ENCODE data around the gene SFPQ.
"Not testable (repeated sequence)": the region's sequence is repeated elsewhere in the genome, so short reads cannot be mapped to it uniquely, and the experiment has no call there.

The SFPQ gene, protein sequence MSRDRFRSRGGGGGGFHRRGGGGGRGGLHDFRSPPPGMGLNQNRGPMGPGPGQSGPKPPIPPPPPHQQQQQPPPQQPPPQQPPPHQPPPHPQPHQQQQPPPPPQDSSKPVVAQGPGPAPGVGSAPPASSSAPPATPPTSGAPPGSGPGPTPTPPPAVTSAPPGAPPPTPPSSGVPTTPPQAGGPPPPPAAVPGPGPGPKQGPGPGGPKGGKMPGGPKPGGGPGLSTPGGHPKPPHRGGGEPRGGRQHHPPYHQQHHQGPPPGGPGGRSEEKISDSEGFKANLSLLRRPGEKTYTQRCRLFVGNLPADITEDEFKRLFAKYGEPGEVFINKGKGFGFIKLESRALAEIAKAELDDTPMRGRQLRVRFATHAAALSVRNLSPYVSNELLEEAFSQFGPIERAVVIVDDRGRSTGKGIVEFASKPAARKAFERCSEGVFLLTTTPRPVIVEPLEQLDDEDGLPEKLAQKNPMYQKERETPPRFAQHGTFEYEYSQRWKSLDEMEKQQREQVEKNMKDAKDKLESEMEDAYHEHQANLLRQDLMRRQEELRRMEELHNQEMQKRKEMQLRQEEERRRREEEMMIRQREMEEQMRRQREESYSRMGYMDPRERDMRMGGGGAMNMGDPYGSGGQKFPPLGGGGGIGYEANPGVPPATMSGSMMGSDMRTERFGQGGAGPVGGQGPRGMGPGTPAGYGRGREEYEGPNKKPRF

DNA sequence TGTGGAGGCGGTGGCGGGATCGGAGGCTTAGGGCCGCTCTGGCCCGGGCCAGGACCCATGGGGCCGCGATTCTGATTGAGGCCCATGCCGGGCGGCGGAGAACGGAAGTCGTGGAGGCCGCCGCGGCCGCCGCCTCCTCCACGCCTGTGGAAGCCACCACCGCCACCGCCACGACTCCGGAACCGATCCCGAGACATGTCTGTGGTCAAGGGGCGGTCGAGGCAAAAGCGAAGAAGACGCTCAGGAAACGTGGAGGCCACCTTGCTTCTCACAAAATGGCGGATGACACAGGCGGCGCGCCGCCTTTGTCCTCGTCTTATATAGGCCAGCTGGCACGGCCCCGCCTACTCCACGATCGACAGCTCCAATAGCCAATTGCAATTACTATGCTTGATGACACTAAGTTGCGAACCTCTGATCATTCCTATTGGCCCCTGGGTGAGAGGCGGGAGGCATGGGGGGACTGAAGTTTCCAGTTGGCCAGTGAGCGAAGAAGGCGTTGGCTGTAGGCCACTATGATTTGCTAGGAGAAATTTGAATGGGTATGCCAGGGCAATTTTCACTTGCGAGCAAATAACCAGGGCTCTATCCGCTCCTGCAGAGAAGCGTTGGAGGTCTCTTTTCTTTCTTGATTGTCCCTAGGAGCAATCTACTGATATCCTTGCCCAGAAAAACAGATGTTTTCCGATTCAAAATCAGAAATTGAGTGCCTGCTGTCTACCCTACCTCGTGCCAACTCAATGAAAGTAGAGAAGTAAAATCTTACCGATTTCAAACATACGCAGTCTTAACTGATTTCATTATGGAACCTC is at the start of gene SFPQ:
Gene SFPQ (minus strand): TSS at position 293 of the 812 bp plus-strand sequence. CDS start 96 bp downstream, at position 197.
- DNase-seq (ENCODE audit: low spot score): peak; percentile 99

DNA sequence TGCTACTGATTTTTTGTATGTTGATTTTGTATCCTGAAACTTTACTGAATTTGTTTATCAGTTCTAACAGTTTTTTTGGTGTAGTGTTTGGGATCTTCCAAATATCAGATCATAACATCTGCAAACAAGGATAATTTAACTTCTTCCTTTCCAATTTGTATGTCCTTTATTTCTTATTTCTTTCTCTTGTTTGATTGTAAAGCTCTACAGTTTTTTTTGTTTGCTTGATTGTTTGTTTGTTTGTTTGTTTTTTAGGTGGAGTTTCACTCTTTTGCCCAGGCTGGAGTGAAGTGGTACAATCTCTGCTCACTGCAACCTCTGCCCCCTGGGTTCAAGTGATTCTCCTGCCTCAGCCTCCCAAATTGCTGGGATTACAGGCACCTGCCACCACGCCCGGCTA is 43.8 kb upstream of the SFPQ start:
- DNase-seq (ENCODE audit: low spot score): not testable (repeated sequence)

DNA sequence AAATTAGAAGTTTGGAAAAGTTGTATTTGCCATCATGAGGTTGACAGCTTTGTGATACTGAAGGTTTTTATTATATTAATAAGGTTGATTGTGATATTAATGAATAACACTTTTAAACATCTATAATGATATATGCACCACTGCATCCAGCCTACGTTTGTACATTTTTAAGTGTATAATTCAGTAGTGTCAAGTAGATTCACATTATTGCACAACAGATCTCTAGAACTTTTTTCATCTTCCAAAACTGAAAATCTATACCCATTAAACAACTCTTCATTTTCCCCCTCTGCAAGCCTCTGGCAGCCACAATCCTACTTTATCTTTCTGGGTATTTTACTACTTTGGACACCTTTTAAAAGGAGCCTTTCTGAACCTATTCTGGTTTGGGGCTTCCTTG is 38.3 kb upstream of the SFPQ start:
- DNase-seq (ENCODE audit: low spot score): no peak

DNA sequence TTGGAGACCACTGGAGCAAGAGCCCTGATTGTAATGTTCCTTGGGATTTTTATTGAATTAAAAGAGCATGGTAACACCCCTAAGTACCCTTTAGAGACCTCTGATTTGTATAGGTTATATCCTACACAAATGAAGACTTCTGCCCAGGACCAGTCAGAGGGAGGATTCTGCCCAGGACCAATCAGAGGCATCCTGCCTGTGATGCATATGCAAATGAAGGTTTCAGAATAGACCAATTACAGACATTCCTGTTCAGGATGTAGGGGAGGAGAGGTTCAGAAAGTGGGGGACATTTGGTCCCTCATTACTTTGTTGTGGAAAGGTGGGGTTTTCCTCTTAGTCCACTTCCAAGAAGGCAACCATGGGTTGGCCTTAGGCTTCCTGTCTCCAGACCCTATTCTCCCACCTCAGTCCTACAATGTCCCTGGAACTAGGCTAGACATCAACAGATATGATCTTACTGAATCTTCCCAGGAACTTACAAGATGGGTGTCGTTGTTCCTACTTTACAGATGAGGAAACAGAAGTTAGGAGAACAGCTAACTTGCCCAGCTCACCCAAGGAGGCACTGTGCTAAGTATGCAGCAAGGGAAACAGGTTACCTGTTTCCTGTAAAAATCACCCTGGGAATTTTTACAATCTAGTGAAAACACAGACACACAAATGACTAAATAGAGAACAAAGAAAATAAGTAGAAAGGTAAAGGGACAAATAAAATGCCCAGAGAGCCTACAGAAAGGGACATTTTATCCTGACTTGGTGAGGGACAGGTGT is 36.8 kb upstream of the SFPQ start:
- DNase-seq (ENCODE audit: low spot score): no peak

DNA sequence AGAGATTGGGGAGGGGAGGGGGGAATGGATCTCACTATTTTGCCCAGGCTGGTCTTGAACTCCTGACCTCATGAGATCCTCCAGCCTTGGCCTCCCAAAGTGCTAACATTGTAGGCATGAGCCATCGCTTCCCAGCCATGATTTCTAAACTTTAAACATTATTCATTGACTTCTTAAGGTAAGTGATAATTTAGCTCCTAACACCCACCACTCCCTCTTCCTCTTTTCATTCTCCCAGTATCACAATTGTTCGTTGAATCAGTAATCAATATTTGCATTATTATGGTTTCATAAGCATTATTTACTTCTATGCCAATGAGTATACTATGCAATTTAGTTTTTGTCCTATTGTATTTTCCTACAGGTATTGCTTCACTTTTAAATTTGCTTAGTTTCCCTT is 33.6 kb upstream of the SFPQ start:
- DNase-seq (ENCODE audit: low spot score): no peak

DNA sequence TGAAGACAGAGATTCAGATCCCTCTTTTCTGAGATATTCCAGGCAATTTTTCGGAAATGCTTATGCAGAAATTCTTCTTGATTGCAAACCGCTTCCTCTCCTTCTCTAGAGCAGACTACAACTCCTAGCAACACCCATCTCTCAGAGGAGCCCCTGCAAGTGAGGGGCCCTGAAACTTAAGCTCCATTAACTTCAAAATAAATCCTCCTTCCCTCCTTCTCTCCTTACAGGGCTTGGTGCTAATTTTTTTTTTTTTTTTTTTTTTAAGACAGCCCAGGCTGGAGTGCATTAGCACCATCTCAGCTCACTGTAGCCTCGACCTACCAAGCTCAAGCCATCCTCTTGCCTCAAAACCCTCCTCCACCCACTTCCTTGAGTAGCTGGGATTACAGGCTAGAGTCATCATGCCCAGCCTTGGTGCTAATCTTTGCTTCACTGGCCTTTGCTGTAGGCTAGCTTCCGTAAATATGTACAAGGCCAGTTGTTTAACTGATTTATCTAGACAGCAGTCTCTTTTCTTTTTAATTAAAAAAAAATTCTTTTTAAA is 30.2 kb upstream of the SFPQ start:
- no peak for DNase-seq (ENCODE audit: low spot score)

DNA sequence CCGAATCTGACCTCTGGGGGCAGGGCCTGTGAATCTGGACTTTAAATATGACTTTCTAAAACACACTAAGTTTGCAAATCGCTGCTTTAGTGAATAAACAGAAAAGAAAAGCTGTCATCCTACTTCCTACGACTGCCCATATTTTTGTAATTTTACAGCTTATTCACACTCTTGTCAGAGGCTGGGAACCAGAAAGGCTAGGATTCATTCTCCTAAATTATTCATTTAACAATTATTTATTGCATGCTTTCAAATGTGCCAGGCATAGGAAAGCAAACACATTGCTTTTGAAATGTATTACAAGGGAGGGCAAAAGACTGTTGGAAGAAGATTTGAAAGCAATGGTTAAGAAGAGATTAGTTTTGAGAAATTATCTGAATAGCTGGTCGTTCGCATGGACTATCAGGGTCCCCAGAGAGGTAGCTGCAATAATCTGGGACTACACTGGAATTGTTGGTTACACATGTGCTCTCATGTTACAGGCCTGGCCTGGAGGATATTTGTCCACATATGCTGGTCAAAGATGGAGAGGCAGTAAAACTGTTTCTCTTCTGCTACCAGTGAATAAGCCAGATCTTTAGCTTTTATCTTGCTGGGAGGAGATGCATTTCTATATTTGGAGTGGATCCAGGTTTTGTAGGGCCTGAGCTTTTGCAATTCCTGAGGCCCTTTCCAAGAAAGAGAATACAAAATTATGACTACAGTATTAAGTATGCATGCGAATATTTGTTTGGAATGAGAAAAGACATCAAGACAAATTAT is 29.6 kb upstream of the SFPQ start:
- DNase-seq (ENCODE audit: low spot score): no peak

DNA sequence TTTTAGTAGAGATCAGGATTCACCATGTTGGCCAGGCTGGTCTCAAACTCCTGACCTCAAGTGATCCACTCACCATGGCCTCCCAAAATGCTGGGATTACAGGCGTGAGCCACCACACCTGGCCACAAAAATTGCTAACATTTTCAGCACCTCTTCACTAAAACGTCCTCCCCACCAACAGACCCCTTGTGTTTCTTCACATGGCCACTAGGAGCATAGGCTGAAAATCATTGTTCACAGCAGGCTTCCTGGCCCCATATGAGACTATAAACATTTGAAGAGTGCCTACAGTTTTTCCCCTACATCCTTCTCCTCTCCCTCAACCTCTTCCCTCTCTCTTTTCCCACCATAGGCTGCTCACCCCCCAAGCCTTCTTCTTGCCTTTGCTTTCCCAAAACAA is 28.0 kb upstream of the SFPQ start:
- DNase-seq (ENCODE audit: low spot score): peak; percentile 71

DNA sequence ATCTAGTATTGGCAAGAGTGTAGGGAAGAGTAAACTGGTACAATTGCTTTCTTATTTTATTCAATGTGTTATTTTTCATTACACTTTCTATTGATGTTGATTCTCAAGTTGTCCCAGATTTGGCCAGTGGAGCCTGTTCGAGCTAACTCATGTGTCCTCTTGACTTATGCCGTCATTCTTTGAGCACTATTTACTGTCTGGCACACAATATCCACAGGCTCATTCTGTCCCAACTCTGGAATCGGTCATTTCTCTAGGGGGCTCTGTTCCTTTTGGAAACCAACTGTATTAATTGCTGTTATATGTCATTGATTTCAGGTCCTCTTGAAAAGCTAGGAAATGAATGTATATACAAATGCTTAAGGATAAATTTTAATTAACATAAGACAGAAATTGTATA is 22.4 kb upstream of the SFPQ start:
- DNase-seq (ENCODE audit: low spot score): no peak

DNA sequence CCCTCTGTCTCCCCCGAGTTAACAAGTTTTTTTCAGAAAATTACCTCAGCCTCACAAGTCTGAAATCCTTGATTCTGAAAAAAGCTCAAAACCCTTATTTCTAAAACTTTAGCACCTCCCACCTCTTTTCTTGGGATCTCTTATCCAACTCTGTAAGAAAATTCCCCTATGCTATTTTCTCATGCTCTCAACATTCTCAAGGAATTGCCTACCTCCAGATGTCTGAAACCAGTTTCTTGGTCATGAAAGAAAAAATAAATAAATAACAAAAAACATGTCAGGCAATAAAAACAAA is 18.1 kb upstream of the SFPQ start:
- no peak for DNase-seq (ENCODE audit: low spot score)

DNA sequence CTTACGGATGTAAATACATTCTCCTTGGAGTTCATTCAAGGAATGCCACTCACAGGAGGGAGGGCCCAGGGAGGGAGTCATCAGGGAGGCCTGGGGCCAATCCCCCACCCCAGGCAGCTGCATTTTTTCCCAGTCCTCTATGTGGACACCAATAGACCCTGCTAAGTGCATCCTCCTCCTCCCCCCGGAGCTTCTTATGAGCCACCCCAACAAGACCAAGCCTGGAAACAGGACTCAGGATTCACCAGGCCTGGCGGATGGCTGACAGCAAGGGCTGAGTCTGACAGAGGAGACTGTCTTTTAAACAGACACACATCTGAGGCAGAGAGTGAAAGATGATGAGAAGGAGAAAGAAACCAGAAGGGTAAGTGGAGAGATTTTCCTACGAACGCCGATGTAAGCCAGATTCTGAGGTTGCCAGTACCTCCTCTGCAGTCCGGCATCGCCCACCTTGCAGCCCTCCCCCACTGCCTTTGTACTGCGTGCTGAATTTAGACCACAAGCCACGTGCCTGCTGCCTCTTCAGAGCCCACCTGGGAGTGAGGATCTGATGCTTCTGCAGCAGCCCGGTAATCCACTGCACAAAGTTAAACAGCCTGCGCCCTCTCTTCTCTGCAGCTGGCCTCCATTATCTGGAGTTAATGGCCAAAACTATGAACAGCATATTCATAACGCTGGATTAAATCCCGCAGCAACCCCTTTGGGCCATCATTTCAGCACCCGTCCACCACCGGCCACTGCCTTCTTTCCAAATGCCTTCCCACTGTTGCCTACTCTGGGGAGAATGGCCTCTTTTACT is 17.6 kb upstream of the SFPQ start:
- no peak for DNase-seq (ENCODE audit: low spot score)

DNA sequence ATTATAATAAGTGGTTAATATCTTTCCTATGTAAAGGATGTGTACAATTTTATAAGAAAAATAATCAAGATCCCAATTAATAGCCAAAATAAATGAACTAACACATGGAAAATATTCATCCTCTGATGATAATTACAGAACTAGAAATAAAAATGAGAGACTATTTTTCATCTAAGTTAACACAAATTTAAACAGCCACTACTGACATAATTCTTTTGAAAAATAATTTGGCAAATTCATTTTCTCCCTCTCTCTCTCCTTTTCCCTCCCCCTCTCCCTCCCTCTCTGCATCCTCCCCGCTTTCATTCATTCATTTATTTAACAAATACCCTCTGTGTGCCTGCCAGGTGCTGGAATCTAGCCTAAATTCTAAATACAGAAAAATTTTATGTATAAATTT is 10.3 kb upstream of the SFPQ start:
- DNase-seq (ENCODE audit: low spot score): no peak

DNA sequence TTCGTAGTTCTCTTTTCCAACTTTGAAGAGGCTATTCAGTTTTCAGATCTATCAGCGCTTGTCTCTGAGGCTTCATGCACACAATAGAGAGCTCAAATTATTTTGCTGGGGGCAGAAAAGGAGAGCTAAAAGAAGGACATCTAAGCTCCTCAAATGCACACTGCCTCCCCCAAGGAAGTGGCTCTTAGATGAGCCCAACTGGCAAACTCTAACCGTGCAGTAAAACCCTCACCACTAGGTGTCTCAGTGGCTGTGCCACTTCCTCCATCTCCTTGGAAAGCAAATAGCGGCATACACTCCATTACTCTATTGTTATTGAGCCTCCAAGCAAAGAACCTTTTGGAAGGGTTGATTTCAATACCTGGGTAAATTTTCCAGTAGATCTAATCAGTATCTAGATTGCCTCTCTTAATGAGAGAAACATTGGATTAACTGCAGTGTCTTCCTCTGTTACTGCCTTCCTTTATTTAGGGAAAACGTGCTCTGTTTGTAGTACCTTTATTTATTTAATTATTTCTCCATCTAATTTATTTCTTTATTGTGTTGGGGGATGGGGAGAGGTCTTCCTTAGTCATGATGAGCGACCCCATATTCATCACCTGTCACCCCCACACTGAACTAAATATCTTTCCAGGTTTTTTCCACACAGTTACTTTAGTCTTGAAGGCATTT is 9.2 kb upstream of the SFPQ start:
- DNase-seq (ENCODE audit: low spot score): peak; percentile 92

DNA sequence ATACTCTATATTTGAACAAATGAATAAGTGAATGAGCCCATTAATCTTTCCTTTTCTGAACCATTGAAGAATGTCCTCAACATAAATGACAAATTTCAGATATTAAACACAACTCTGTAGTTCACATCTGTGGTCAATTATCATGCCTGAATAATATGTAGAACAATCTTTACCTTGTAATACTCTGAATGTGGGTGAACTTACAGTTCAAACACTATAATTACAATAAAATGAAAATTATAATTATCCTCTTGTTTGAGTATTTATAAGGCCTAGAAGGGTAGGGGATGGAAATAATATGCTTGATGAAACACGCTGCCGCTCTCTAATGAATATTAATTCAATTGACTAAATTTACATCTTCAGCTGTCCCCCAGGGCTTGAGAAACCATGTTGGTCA is 8.7 kb upstream of the SFPQ start:
- no peak for DNase-seq (ENCODE audit: low spot score)

DNA sequence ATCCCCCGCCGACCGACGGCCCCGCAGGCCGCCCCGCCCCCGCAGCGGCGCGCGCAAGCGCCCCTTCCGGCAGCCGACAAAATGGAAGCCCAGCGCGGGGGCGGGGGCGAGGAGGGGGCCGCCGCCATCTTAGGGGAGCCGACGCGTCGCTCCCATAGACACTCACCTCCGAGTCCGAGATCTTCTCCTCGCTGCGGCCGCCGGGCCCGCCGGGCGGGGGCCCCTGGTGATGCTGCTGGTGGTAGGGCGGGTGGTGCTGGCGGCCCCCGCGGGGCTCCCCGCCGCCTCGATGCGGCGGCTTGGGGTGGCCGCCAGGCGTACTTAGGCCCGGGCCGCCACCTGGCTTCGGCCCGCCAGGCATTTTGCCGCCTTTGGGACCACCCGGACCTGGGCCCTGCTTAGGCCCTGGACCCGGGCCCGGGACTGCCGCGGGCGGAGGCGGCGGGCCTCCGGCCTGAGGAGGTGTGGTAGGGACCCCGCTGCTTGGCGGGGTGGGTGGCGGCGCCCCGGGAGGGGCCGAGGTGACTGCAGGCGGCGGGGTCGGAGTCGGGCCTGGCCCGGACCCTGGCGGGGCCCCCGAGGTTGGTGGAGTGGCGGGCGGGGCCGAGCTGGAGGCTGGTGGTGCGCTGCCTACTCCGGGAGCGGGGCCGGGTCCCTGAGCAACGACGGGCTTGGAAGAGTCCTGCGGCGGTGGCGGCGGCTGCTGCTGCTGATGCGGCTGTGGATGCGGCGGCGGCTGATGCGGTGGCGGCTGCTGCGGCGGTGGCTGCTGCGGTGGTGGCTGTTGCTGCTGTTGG is 691 bp downstream of the SFPQ start:
- DNase-seq (ENCODE audit: low spot score): peak; percentile 81

DNA sequence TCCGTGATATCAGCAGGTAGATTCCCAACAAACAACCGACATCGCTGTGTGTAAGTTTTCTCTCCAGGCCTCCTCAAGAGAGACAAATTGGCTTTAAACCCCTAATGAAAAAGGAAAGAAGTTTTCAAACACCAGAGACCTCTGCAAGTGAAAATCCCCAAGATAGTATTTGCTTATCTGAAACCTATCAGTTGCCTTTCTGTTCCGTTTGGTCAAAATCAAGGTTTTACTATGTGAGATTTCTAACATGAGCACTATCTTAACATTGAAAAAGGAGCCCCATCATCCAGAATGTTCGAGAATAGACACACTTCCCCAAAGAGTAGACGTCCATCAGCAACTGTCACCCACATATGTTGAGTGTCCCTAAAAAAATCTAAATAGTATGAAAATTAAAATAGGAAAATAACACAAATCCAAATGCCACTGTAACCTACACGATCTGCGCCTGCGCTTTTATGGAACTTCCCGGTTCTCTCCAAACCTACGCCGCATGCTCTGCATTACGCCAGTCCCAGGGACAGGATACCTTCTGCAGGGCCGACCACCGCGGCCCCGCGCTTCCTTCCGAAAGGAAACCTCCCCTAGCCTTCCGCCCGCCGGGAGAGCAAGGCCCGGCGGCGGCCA is 1.4 kb downstream of the SFPQ start:
- DNase-seq (ENCODE audit: low spot score): no peak

DNA sequence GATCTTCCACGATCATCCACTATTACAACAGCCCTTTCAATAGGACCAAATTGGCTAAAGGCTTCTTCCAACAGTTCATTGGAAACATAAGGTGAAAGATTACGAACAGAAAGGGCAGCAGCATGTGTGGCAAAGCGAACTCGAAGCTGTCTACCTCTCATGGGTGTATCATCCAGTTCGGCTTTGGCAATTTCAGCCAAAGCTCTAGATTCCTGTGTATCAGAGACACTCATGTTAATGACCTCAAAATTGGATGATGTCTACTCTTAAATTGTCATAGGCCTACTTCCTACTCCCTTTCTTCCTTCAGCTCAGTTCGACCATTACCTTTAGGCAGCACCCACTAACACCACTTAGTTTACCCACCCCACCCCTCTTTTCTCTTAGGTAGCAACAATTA is 2.2 kb downstream of the SFPQ start:
- no peak for DNase-seq (ENCODE audit: low spot score)

All from NAMALWA (cell line).